SU-DHL-6 (cell line): Measurements from ENCODE around the gene POLR3B.

Source experiments
- CTCF ChIP-seq: fragments of 200-600 bp; sonication (generic); IDR thresholded peaks from one replicate; pipeline ENCODE4 v1.5.1; 2017; ENCODE audit warnings: antibody characterized with exemption, mild to moderate bottlenecking, low read length, moderate library complexity; ENCODE audit not compliant: insufficient read depth, poor library complexity, severe bottlenecking
- EZH2phosphoT487 ChIP-seq: fragments of 200-600 bp; sonication (generic), shearing (Covaris generic); conservative IDR thresholded peaks from 2 replicates; pipeline ENCODE4 v1.6.1; 2018; ENCODE audit warnings: mild to moderate bottlenecking, antibody characterized with exemption, low read length, moderate library complexity, mixed read lengths

GRCh38 chr12:106551410-106551809, 193.9 kb downstream of the POLR3B start:
- TF ChIP-seq EZH2phosphoT487 (no peak), CTCF (no peak)
